Measurements from ENCODE around the gene INPP5D.
"Not testable (repeated sequence)": the region's sequence is repeated elsewhere in the genome, so short reads cannot be mapped to it uniquely, and the experiment has no call there.

INPP5D gene

DNA sequence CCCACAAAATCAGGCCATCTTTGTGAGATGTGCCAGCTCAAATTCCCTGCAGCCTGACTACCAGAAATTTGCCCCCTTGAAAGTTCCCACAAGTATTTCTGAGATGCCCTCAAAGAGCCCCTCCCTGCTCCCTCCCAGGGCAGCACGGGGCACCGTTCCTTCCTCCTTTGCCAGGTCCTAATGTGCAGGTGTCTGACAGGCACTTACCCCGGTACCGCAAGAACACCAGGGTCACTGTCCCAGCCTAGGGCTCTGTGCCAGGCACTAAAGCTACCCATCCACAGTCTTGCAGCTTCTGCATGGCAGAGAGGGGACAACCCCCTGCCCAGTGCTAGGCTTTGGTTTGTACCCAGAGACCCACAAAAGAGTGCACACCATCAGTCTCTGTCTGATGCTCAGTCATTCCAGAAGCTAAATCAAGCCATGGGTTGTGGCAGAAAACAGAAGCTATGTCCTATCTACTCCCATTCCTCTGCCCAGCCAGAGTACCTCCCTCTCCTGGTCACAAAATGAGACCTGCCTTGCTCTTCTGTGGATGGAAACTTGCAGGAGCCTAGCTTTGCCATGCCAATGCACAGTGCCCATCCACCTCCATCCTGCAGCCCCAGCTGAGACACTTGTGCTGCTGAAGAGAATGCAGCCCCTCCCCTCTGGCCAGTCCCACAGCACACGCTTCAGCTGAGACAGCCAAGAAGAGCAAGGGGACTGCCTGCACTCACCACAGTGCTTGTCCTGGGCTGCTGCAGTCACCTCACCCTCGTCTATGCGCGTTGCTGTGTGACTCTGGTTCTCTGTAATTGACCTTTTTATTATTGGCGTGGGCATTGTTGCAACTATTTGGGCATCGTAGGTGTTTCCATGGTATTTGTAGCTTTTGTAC lies 48.7 kb downstream of the INPP5D start:
- intact Hi-C loops (cut with DNase I) = no loop called here
- peak in 2 of 10 donors; percentile 42 to 57 for DNase-seq

DNA sequence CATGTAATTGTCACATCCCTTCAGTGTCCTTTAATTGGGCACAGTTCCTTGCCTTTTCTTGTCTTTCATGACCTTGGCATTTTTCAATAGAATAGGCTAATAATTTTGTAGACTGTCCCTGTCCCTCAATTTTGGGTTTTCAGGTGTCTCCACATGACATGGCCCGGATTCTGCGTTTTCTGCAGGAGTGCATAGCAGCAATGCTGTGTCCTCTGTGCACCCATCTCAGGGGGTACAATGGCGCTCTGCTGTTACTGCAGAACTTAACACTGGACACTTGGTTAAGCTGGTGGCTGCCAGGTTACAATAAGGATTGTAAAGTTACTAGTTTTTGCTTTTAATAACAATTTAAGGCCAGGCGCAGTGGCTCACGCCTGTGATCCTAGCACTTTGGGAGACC lies 51.3 kb downstream of the INPP5D start:
- DNase-seq = peak in 1 of 10 donors; percentile 13
- intact Hi-C loops (cut with DNase I) = no loop called here

DNA sequence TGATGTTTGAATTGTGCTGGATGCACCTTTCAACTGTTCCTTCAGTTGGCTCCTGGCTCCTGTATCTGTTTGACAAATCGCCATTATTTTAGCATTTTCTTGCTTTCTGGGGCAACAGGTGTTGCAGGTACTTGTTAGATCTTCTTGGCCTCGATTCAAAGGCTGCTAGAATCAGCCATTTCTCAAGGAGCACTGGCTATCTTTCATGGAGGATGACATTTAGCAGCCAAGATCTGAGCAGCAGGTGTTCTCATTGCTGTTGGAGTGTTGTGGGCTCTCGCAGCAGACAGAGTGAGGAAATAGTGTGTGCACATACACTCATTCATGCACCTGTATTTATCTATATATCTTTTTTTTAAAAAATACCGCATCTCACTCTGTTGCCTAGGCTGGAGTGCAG lies 52.2 kb downstream of the INPP5D start:
- intact Hi-C loops (cut with DNase I) = no loop called here
- DNase-seq = no peak

DNA sequence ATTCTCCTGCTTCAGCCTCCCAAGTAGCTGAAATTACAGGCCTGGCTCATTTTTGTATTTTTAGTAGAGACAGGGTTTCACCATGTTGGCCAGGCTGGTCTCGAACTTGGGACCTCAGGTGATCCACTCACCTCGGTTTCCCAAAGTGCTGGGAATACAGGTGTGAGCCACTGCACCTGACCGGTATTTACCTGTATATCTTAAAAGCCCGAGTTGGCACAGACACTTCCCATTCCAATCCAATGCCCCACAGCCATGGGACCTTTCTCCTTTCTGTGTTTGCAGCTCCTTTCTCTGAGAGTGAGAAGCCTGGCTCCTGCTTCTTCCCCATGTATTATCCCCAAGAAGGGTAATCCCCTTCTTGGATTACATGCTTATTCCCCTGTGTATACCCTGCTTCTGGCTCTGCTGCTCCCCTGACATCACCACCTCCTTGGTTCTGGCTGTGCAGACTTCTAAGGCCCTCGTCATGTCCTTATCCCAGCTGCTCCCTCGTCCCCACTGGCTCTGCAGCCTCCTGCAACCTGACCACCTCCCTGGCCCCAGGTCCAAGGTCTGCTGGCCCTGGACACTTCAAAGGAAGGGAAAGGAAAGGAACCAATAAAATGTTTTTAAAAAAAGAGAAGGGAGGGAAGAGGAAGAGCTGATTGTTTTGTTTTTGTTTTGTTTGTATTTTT lies 52.8 kb downstream of the INPP5D start:
- intact Hi-C loops (cut with DNase I) = no loop called here
- peak in 2 of 10 donors; percentile 2 to 58 for DNase-seq

DNA sequence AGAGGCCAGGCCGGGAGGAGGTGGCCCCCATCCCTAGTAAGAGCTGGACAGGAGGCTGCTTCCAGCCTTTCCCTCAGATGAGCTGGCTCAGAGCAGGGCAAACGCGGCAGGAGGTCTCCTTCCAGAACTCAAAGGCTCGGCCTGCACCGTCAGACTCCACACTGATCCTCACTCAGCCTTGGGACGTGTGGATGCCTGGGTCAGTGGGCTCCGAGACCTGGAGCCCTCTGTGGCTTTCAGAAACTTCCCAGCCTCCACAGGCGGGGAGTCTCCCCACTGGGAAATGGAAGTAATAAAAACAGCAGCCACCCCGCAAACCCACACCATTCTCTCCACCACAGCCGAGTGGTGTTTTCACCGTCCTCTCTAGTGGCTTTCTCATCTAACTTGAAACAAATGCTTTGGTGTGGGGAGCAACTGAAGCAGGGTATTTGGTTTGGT lies 54.3 kb downstream of the INPP5D start:
- intact Hi-C loops (cut with DNase I) = no loop called here
- peak in 2 of 10 donors; percentile 11 to 70 for DNase-seq

DNA sequence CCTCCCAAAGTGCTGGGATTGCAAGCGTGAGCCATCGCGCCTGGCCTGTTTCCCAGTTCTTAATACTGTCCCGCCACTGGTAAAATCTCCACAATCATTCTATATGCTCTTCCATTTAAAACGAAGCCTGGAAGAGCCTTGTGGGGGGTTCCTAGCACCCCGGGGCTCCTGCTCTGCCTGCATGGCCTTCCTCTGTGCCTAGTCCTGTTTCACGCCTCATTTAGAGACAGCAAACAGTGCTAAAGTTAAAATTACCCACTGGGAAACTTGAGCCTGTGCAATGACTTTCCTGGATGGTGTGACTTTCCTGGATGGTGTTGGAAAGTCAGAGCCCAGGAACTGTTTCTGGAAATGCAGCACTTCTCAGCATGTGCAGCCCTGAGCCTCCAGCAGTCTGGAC lies 55.0 kb downstream of the INPP5D start:
- intact Hi-C loops (cut with DNase I) = no loop called here
- DNase-seq = peak in 1 of 10 donors; percentile 3

DNA sequence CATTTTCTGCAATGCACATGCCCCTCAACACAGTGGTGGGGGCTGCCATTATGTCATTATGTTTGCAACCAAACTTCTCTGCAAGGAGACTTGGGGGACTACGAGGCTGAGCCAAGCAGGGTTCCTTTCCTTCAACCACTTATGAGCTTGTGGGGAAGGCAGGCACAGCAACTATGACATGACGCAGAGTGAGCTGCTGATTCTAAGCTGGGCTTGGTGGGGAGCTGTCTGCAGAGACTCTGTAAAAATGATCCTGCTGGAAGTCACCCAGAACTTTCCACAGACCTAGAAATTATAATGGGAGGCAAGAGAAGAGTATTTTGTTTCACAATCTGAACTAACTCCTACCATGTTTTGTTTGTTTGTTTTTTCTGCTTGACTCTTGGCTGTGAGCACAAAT lies 55.6 kb downstream of the INPP5D start:
- DNase-seq = peak in 2 of 10 donors; percentile 3 to 55
- intact Hi-C loops (cut with DNase I) = no loop called here

DNA sequence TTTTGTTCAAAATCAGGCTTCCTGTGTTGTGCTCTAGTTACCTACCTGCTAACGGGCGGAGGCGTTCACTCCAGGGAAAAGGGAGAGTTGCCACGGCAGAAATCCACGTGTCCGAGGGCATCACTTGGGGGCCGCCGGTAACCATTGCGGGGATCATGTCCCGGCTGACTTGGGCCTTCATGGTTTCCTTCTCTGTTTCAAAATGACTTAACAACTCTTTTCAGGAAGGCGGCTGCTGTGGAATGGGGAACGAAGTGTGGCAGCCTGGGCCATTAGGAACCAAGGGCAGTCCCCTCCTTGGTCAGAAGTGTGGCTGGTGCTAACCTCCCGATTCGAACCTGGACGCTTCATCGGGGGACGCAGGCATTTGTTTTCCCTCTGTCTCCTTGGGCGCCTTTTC lies 56.8 kb downstream of the INPP5D start:
- intact Hi-C loops (cut with DNase I) = no loop called here
- peak in 2 of 10 donors; percentile 25 to 77 for DNase-seq

DNA sequence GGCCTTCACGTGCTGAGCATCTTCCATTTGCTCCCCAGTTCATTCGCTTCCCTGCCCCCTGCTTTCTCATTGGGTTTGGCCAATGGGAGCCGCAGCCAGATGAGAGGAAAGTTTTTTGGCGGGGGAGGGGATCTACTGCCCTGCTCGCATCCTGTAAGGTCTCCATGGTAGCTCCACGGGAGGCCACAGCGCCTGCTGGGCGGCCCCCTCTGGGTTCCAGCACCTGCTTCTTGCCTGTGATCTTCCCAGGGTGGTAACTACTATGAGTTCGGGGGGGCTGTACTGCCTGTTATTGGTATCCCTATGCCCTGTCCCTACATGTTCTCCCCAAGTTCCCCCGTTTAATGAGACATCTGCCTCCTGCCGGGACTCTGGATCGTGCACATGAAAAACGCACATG lies 57.2 kb downstream of the INPP5D start:
- DNase-seq = peak in 2 of 10 donors; percentile 4 to 43
- intact Hi-C loops (cut with DNase I) = no loop called here

DNA sequence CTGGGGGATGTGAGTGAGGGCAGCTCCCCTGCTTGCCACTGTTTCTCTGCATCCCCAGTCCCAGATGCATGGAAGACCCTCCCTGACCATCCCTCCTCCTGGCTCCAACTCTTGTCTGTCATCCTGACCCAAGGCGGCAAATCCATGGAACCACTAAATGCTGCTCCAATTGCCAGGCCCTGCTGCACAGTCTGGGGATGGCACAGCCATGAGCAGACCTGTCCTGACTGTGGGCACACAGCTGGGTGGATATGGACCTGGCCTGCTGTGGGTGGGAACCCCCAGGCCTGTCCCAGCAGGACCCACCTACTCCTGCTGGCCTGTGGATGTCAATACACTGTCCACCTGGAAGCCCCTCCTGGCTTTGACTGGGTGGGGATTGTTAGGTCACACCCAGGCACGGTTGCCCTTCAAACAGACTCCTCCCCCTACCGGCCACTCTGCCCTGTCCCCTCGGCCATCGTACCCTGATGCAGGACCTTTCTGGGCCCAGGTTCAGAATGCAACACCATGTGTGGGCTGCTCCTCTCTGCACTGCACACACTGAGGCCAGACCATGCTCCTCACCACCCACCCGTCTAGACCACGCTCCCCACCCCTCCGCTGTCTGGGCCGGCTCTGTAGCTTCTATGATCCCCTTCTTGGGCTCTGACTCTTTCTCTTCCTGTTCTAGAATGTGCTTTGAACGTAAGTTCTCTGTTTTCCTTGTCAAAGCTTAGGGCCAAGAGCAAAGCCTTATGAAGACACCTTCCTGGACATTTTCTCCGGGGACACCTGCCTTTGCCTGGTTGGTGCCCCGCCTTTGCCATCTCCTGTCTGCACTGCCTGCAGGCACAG lies 57.9 kb downstream of the INPP5D start:
- peak in 1 of 10 donors; percentile 6 for DNase-seq
- intact Hi-C loops (cut with DNase I) = no loop called here

DNA sequence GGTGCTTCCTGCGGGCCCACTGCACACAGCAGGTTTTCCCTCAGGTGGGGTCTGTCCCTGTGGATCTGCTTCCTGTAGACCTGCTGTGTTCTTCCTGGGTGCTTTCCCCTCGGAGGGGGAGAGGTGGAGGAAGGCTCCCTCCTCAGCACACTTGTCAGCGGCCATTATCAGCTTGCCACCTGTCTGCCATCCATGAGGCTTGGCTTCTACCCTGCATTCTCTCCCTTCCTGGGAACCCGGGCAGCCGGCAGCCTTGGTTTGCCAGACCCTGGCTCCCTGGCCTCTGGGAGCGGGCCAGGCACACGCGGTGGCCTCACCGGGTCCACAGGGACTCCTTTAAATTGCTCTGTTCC lies 58.5 kb downstream of the INPP5D start:
- peak in 1 of 10 donors; percentile 7 for DNase-seq

DNA sequence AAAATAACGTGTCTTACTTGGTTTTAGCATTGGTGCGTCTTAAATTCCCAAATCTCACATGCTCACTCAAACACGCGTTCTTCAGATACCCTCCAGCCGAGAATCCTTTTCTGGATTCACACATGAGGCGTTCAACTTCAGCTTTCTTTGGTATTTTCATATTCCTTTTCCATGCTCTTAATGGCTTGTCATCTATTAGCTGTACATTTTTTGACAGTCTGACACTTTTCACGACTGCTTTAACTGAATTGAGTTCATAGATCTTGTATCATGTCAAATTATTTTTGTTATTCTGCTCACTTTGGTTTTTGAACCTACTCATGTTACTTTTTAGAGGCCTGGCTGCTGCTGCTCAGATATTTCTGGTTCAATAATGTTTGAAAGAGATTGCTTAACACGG lies 59.0 kb downstream of the INPP5D start:
- DNase-seq = no peak

More for the DNA sequence above, 58.5 kb downstream of the INPP5D start:
- intact Hi-C loops (cut with DNase I) = no loop called here

DNA sequence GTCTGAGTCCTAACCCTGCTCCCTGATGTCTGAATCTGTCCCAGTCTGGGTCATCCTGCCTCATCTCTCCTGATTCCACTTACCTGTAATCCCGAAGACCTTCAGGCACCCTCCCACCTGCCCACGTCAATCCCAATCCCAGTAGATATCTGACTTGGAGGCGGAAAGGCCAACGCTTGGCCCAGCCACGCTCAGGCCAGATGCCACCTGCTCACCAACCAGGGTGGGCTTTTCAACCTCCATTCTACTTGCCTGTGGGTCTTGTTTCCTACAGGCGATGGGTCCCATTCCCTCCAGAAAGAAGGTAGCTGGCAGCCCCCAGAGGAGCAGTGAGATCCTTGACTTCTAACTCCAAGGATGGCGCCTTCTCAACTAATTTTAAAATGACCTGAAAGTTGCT lies 59.7 kb downstream of the INPP5D start:
- peak in 1 of 10 donors; percentile 7 for DNase-seq
- intact Hi-C loops (cut with DNase I) = no loop called here

More for the DNA sequence above, 59.0 kb downstream of the INPP5D start:
- intact Hi-C loops (cut with DNase I) = no loop called here

DNA sequence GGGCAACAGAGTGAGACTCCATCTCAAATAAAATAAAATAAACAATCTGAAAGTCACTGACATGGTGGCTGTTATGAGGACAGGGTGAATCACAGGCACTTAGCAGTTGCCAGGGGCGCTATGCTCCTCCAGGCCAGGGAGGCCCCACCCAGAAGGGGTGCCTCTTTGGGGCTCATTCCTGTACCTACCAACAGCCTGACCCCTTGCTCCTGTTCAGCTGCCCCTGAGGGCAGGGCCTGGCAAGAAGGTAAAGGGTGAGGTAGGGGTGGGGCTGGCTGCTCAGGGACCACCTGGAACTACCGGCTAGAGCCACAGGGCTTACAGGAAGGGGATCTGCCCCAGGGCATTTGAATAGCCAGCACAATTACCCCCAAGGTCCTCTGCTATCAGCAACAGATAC lies 60.3 kb downstream of the INPP5D start:
- DNase-seq = peak in 1 of 10 donors; percentile 7
- intact Hi-C loops (cut with DNase I) = no loop called here

DNA sequence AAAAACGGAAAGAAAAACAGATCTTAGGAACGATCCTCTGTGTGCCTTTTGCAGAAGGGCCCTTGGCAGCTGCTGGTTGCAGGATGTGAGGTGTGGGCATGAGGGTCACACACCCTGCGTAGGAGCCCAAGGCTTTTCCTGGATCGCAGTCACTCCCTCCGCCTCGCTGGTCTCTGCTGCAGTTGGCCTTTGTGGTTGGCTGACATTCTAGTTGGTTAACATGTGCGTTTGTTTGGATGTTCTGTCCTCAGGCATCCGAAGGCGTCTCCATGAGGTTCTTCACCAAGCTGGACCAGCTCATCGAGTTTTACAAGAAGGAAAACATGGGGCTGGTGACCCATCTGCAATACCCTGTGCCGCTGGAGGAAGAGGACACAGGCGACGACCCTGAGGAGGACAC lies 61.7 kb downstream of the INPP5D start:
- DNase-seq = no peak
- intact Hi-C loops (cut with DNase I) = no loop called here

DNA sequence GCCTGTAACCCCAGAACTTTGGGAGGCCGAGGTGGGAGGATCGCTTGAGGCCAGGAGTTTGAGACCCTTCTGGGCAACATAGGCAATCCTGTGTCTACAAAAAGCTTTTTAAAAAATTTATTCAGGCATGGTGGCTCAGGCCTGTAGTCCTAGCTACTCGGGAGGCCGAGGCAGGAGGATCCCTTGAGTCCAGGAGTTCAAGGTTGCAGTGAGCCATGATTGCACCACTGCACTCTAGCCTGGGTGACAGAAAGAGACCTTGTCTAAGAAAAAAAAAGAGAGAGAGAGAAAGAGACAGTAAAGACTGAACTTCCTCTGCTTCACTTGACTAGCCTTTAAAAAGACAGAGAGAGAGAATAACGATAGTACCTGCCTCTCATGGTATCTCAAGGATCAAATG lies 62.4 kb downstream of the INPP5D start:
- intact Hi-C loops (cut with DNase I) = no loop called here
- no peak for DNase-seq

DNA sequence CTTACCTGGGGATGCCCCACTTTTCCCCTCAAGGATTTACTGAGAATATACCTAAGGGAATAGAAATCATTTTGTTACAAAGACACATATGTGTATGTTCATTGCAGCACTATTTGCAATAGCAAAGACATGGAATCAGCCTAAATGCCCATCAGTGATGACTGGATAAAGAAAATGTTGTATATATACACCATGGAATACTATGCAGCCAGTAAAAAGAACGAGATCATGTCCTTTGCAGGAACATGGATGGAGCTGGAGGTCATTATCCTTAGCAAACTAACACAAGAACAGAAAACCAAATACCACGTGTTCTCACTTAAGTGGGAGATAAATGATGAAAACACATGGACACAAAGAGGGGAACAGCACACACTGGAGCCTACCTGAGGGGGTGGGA lies 63.4 kb downstream of the INPP5D start:
- intact Hi-C loops (cut with DNase I); DNase-seq: not testable (repeated sequence)

DNA sequence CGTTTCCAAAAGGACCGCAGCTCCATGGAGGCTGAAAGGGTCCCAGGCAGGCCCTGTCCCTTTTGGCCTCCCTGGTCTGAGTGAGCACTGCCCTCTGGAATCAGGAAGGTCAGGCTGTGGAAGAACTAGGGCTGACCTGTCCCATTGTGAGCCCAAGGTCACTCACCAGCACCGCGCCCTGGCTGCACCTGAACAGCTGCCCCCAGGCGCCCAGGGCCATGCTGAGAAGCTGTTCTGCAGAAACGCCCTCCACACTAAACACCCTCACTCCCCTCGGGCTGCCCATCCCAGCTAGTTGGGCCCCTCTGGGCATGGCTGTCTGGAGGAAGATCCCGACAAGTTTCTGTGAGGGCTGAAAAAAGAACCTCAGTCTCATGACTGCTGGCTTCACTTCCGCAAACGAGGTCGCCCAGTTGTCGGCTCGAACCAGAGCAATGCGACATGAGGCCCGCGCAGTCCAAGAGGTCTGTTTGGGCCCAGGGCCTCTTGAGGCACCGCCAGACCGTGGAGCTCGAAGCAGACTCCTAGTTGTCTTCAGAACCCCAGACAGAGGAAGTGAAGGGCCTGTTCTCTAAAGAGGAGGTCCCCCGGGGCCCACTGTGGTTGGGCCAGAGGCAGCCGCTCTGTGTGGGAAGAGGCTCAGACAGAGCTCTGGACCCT lies 64.4 kb downstream of the INPP5D start:
- peak in 2 of 10 donors; percentile 23 to 83 for DNase-seq
- intact Hi-C loops (cut with DNase I) = no loop called here

DNA sequence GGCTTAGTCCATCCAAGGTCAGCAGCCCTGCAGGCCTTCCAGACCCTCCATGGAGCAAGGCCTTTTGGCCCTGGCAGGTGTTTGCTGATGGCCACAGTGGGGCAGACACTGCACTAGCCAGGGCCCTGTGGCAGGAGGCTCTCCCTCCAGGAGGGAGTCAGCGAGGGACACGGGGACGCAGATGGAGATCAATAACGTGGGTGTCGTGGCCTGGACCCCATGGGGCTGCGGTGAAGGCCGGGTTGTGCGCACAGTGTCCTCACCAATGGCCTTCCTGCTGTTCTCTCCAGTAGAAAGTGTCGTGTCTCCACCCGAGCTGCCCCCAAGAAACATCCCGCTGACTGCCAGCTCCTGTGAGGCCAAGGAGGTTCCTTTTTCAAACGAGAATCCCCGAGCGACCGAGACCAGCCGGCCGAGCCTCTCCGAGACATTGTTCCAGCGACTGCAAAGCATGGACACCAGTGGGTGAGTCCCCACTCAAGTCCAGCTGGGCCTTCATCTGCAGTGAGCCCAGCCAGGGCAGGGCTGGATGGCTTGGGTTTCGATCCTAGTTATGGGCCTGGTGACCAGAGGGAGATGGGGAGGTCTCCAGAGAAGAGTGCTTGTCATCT lies 65.4 kb downstream of the INPP5D start:
- intact Hi-C loops (cut with DNase I) = no loop called here
- peak in 1 of 10 donors; percentile 73 for DNase-seq

Measured in posterior cingulate gyrus (tissue), 11 donors.